ENCODE data around the gene LRP1.
"Not testable (repeated sequence)": the region's sequence is repeated elsewhere in the genome, so short reads cannot be mapped to it uniquely, and the experiment has no call there.

The LRP1 gene

GRCh38 chr12:57112492-57113294 lies 15.6 kb upstream of the LRP1 start:
- TF ChIP-seq CTCF (IDR thresholded peaks at IDR 0.05; ENCODE audit: extremely low read depth, insufficient read depth, missing control alignments), result peak; percentile 85
- in situ Hi-C loops (cut with MboI; ENCODE audit: low pct_unique_long_range_greater_than_20kb, low sequenced_read_pairs, unreplicated experiment), result loop anchor here (10.0 kb wide), 1 partner anchor 358 kb away; the partner anchor contains the start of gene PRIM1

GRCh38 chr12:57116580-57117281 lies 11.6 kb upstream of the LRP1 start:
- TF ChIP-seq CTCF (IDR thresholded peaks at IDR 0.05; ENCODE audit: extremely low read depth, insufficient read depth, missing control alignments), result no peak
- in situ Hi-C loops (cut with MboI; ENCODE audit: low pct_unique_long_range_greater_than_20kb, low sequenced_read_pairs, unreplicated experiment), result loop anchor here (10.0 kb wide), 1 partner anchor 362 kb away; the partner anchor contains the start of gene PRIM1
- DNase-seq (ENCODE audit: low spot score), result no peak

More at GRCh38 chr12:57112492-57113294, 15.6 kb upstream of the LRP1 start:
- no peak for DNase-seq (ENCODE audit: low spot score)

GRCh38 chr12:57118711-57119271 lies 9.5 kb upstream of the LRP1 start:
- TF ChIP-seq CTCF (IDR thresholded peaks at IDR 0.05; ENCODE audit: extremely low read depth, insufficient read depth, missing control alignments), result no peak
- no peak for DNase-seq (ENCODE audit: low spot score)
- in situ Hi-C loops (cut with MboI; ENCODE audit: low pct_unique_long_range_greater_than_20kb, low sequenced_read_pairs, unreplicated experiment), result loop anchor here (10.0 kb wide), 1 partner anchor 364 kb away; the partner anchor contains the start of gene PRIM1

- no peak for TF ChIP-seq CTCF (IDR thresholded peaks at IDR 0.05; ENCODE audit: extremely low read depth, insufficient read depth, missing control alignments)
- no peak for DNase-seq (ENCODE audit: low spot score)
- in situ Hi-C loops (cut with MboI; ENCODE audit: low pct_unique_long_range_greater_than_20kb, low sequenced_read_pairs, unreplicated experiment), result loop anchor here (5.0 to 10.0 kb wide), 2 partner anchors 63 to 365 kb away; partner anchors contain the start of gene PRIM1
These were observed 8.8 kb upstream of the LRP1 start for GRCh38 chr12:57119294-57120085.

GRCh38 chr12:57120718-57121117 lies 7.6 kb upstream of the LRP1 start:
- not testable (repeated sequence) for DNase-seq (ENCODE audit: low spot score)
- in situ Hi-C loops (cut with MboI; ENCODE audit: low pct_unique_long_range_greater_than_20kb, low sequenced_read_pairs, unreplicated experiment), result loop anchor here (5.0 kb wide), 1 partner anchor 62 kb away; no protein-coding TSS in a partner anchor

- in situ Hi-C loops (cut with MboI; ENCODE audit: low pct_unique_long_range_greater_than_20kb, low sequenced_read_pairs, unreplicated experiment), result loop anchor here (5.0 kb wide), 1 partner anchor 58 kb away; no protein-coding TSS in a partner anchor
- no peak for TF ChIP-seq CTCF (IDR thresholded peaks at IDR 0.05; ENCODE audit: extremely low read depth, insufficient read depth, missing control alignments)
- no peak for DNase-seq (ENCODE audit: low spot score)
These were observed 4.5 kb upstream of the LRP1 start for GRCh38 chr12:57123813-57124212.

All from GM13977 (cell line).